ENCODE data around the gene NUDT16L1. TPM values are rescaled to one million over a fixed set of nuclear protein-coding genes. Genes with fewer than 3 reads are reported as not detected.

Gene NUDT16L1
- total RNA-seq, 1 donor from 2014 or later, result 24.0 TPM

GRCh38 chr16:4679850-4680636, 13.3 kb upstream of the NUDT16L1 start:
- H3K36me3 ChIP-seq, result peaks cover 52% of the 10 kb centered on the region
- peak overlapping the region; percentile 87 for H3K27ac ChIP-seq
- DNase-seq (peak; percentile 94), ATAC-seq (peak; percentile 68)
- H3K4me3 ChIP-seq, result peak overlapping the region; percentile 48
- intact Hi-C loops (cut with DNase I), result no loop called here
- TF ChIP-seq CTCF (IDR thresholded peaks at IDR 0.05), result no peak
- no peaks in the 10 kb centered on the region for H3K9me3 ChIP-seq
- H3K4me1 ChIP-seq, result peaks cover 23% of the 10 kb centered on the region
- H3K27me3 ChIP-seq, result no peaks in the 10 kb centered on the region

GRCh38 chr16:4680673-4681470, 12.5 kb upstream of the NUDT16L1 start:
- no peak for TF ChIP-seq CTCF (IDR thresholded peaks at IDR 0.05)
- Histone ChIP-seq H3K27ac (peak overlapping the region; percentile 87), H3K36me3 (peaks cover 60% of the 10 kb centered on the region), H3K9me3 (no peaks in the 10 kb centered on the region), H3K27me3 (no peaks in the 10 kb centered on the region), H3K4me1 (peaks cover 23% of the 10 kb centered on the region), H3K4me3 (peak overlapping the region; percentile 48)
- peak; percentile 80 for DNase-seq
- peak; percentile 8 for ATAC-seq
- intact Hi-C loops (cut with DNase I), result no loop called here

GRCh38 chr16:4681471-4682083, 11.8 kb upstream of the NUDT16L1 start:
- ATAC-seq (no peak), DNase-seq (no peak)
- Histone ChIP-seq H3K9me3 (no peaks in the 10 kb centered on the region), H3K36me3 (peaks cover 63% of the 10 kb centered on the region), H3K27ac (peak overlapping the region; percentile 87), H3K4me1 (peaks cover 23% of the 10 kb centered on the region), H3K4me3 (no peak overlapping the region), H3K27me3 (no peaks in the 10 kb centered on the region)
- no peak for TF ChIP-seq CTCF (IDR thresholded peaks at IDR 0.05)
- intact Hi-C loops (cut with DNase I), result no loop called here

GRCh38 chr16:4682084-4682591, 11.2 kb upstream of the NUDT16L1 start:
- DNase-seq, result peak; percentile 62
- Histone ChIP-seq H3K4me1 (peaks cover 21% of the 10 kb centered on the region), H3K36me3 (peaks cover 65% of the 10 kb centered on the region), H3K27ac (no peak overlapping the region), H3K9me3 (no peaks in the 10 kb centered on the region), H3K4me3 (no peak overlapping the region), H3K27me3 (no peaks in the 10 kb centered on the region)
- ATAC-seq, result no peak
- intact Hi-C loops (cut with DNase I), result no loop called here
- TF ChIP-seq CTCF (IDR thresholded peaks at IDR 0.05), result no peak

GRCh38 chr16:4682616-4683254, 10.6 kb upstream of the NUDT16L1 start:
- H3K27ac ChIP-seq, result no peak overlapping the region

More at GRCh38 chr16:4682616-4683254, 10.6 kb upstream of the NUDT16L1 start:
- H3K36me3 ChIP-seq, result peaks cover 68% of the 10 kb centered on the region
- peaks cover 21% of the 10 kb centered on the region for H3K4me1 ChIP-seq
- peak; percentile 88 for DNase-seq
- TF ChIP-seq CTCF (IDR thresholded peaks at IDR 0.05), result peak; percentile 55
- H3K4me3 ChIP-seq, result no peak overlapping the region
- no peaks in the 10 kb centered on the region for H3K27me3 ChIP-seq
- intact Hi-C loops (cut with DNase I), result no loop called here
- no peaks in the 10 kb centered on the region for H3K9me3 ChIP-seq
- ATAC-seq, result peak; percentile 62

Data from upper lobe of right lung (tissue), 1 donor.